ENCODE data around the gene RXFP3.

GRCh38 chr5:33905381-33905780, 30.8 kb upstream of the RXFP3 start:
- no peak for TF ChIP-seq POU6F1 (CRISPR knock-in tag; IDR thresholded peaks at IDR 0.05; ENCODE audit: borderline replicate concordance, low read depth)
- no peak for TF ChIP-seq PATZ1 (CRISPR knock-in tag; IDR thresholded peaks at IDR 0.05; ENCODE audit: borderline replicate concordance)
- no peak for TF ChIP-seq CREB5 (CRISPR knock-in tag; IDR thresholded peaks at IDR 0.05; ENCODE audit: low read depth)
- TF ChIP-seq ISL1 (CRISPR knock-in tag; IDR thresholded peaks at IDR 0.05), result no peak
- TF ChIP-seq CSRNP3 (CRISPR knock-in tag; IDR thresholded peaks at IDR 0.05), result no peak
- TF ChIP-seq ZC3H10 (CRISPR knock-in tag; IDR thresholded peaks at IDR 0.05), result no peak
- TF ChIP-seq RARB (CRISPR knock-in tag; IDR thresholded peaks at IDR 0.05), result no peak
- TF ChIP-seq ZNF8 (CRISPR knock-in tag; IDR thresholded peaks at IDR 0.05), result no peak
- TF ChIP-seq ARNTL (CRISPR knock-in tag; IDR thresholded peaks at IDR 0.05; ENCODE audit: borderline replicate concordance, low read depth), result no peak
- TF ChIP-seq TCF4 (CRISPR knock-in tag; IDR thresholded peaks at IDR 0.05; ENCODE audit: borderline replicate concordance), result no peak
- TF ChIP-seq TSHZ2 (CRISPR knock-in tag; IDR thresholded peaks at IDR 0.05), result no peak
- no peak for TF ChIP-seq SNAI2 (CRISPR knock-in tag; IDR thresholded peaks at IDR 0.05)
- no peak for TF ChIP-seq BACH2 (CRISPR knock-in tag; IDR thresholded peaks at IDR 0.05; ENCODE audit: borderline replicate concordance)

Data from SK-N-SH treated with all-trans-retinoic acid at 6 μM for 48 hours (cell line).